Measurements from ENCODE around the gene DIAPH1.
A peak's percentile ranks its signal among the peaks of the same experiment; 100 is the strongest.

Gene DIAPH1

GRCh38 chr5:141618804-141619554 is at the start of gene DIAPH1:
Gene DIAPH1 (minus strand): TSS chr5:141619000. CDS start chr5:141618914, 86 bp downstream.
- peak; percentile 19 to 91 (median 80) for DNase-seq

DNA sequence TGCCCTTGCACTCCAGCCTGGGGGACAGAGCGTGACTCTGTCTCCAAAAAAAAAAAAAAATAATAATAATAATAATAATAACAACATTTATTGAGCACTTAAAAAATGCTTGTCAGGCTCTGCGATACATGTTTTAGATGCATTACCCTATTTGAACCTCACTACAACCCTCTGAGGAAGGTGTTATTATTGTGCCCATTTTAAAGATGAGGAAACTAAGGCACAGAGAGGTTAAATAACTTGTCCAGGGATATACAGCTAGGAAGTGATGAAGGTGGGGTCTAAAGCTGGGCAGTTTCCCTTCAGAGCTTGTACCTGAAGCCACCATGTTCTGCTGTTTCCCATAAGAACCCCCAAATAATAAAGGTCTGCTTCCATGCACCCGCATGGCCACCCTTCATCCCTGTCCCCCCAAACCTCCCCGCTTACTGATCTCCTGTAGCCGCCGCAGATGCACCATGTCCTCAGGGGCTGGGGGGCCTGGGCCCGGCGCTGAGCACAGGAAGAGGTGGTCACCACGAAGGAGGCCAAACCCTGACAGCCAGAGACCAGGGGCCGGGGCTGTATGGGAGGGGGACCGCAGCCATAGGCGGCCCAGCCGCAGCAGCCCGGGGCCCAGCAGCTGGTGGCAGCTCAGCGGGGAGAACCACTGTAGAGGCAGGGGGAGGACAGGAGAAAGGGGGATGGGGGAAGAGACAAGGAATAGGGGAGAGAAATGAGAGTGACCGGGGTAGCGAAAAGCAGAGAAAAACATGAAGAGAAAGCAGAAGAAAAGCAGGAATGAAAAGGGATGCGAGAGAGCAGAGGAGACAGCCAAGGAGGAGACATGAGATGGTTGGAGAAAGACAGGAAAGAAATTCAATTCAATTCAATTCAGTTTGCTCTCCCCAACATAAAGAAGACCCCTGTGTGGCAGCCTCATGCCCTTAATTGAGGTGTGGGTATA is 47.5 kb upstream of the DIAPH1 start:
- no peak for DNase-seq

- DNase-seq: peak in 46 of 51 donors; percentile 19 to 81 (median 53)
These were observed 46.1 kb upstream of the DIAPH1 start for GRCh38 chr5:141664733-141665461.

DNA sequence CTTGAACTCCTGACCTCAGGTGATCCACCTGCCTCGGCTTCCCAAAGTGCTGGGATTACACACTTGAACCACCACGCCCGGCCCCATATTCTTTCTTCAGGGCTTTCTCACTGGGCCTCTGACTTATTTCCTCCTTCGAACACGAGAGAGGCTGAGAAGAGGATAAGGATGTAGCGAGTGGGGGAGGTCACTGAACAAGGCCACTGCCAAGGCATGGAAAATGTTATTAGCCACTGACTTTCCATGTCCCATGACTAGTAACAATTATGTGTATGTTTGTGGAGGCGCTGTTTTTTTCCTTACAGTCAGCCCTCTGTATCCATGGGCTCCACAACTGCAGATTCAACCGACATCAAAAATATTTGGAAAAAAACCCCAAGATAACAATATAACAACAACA is 44.7 kb upstream of the DIAPH1 start:
- DNase-seq: no peak

DNA sequence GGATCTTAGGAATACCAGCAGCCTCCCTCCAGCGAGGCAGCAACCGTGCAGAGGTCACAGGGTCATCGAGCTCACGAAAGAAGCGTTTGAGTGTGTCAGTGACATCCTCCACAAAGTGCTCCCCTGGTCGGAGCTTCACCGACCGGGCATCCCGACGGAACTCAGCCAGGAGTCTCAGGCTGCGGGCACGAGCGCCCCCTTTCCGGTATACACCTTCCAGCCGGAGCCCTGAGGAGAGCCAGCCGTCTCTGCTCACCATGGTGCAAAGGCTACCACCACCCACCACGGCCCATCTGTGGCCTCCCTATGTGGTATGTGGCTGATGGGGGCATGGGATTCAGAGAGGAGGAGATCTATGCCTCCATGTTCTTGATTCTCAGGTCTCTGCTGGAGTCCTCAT is 43.2 kb upstream of the DIAPH1 start:
- no peak for DNase-seq

GRCh38 chr5:141657937-141658545 is 39.2 kb upstream of the DIAPH1 start:
- no peak for DNase-seq

GRCh38 chr5:141657404-141657803 is 38.6 kb upstream of the DIAPH1 start:
- no peak for DNase-seq

DNA sequence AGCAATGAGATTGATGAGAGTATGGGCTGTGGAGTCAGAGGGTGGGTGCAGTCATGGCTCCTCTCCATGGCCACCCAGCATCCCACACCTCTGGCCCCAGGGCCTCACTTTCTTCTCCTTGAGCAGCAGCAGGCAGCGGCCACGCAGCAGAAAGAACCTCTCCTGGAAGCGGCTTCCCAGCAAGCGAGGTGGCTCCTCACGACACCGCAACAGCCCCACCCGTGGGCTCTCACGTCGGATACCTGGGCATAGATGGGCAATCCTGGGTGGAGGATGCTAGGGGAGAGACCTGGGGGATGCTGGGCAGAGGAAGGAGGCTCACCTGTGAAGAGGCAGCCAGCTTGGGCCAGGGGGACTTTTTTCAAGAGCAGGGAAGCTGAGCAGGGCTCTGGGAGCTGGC is 37.6 kb upstream of the DIAPH1 start:
- DNase-seq: no peak

GRCh38 chr5:141655020-141655419 is 36.2 kb upstream of the DIAPH1 start:
- no peak for DNase-seq

GRCh38 chr5:141654298-141654697 is 35.5 kb upstream of the DIAPH1 start:
- DNase-seq: no peak

- no peak for DNase-seq
These were observed 32.9 kb upstream of the DIAPH1 start for GRCh38 chr5:141651728-141652105.

DNA sequence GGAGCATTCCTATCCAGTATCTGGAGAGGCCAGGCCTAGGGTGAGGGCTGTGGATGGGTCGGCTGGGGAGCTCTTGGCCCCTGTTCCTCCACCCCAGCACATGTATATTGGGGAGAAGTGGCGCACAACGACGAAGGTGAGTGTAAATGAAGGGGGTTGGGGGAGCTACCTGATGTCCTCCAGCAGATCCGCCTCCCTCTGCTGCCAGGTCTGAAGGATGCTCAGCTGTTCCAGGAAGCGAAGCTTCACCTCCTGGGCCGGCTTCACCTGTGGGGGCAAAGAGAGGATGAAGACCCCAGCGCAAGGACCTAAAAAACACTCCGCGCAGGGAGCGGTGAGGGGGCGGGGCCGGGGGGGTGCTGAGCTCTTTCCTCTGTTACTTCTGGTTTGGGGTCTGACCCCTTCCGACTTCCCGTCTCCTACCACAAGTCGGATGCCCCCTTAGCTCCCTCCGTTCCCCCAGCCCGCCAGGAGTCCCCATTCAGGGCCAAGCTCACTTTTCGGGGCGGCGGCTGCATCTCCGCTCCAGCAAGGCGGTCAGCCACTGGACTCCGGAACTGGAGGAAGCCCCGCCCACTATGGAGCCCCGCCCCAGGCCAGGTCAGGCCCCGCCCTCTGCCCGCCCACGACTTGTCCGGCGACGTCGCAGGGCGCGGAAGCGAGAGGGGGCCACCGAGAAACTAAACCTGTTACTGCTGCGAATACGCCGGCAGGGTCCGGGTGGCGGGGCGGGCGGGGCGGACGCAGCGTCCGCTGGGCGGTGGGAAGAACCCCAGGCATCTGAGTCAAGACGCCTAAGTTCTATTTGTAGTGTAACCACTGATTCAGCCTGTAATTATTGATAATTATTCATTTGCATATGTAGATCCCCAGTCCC is 32.3 kb upstream of the DIAPH1 start, which contains the start of gene FCHSD1:
FCHSD1 (minus strand) TSS at position 568 of the 877 bp plus-strand sequence; CDS start at position 518, 50 bp downstream.
- DNase-seq: peak in 50 of 51 donors; percentile 17 to 94 (median 76)

DNA sequence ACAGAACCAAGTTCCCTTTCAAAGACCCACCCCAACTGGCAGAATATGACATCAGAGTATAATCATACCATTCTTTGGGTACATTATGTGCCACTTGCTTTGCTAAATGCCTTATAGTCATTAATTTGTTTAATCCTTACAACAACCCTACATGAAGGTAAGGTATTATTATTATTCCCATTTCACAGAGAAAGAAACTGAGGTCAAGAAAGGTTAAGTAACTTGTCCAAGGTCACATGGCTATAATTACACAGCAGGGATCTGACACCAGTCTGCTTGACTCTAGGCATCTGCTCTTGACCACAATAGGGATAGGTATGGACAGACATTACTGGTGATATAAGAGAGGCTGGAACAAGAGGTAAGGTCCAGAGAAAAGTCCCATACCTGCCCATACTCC is 31.2 kb upstream of the DIAPH1 start:
- no peak for DNase-seq

DNA sequence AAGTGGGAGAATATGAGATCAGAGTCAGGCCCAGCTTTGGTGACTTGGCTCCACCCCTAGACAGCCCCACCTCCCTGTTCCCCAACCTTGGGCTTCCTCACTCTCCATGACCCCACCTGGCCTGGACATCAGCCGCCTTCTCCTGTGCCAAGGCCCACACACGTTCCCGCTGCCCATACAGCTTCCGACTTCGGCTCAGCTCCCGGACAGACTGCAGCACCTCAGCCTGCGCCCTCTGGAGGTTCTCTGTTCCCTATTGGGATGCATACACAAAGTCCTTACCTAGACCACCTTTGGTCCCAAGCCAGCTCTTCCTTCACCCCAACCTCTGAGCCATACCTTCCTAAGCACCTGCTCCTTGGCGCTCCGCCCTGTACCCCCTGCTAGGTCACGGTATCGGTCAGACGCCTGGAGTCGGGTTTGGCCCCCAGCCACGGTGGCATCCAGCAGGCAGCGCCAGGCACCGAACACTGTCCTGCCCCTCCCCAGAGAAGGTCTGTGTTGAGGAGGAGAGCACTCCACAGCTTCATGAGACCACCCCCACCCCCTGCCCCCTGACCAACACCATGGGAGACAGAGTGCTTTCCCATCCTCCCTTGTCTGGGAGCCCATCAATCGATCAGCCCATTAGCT is 30.4 kb upstream of the DIAPH1 start:
- DNase-seq: no peak

DNA sequence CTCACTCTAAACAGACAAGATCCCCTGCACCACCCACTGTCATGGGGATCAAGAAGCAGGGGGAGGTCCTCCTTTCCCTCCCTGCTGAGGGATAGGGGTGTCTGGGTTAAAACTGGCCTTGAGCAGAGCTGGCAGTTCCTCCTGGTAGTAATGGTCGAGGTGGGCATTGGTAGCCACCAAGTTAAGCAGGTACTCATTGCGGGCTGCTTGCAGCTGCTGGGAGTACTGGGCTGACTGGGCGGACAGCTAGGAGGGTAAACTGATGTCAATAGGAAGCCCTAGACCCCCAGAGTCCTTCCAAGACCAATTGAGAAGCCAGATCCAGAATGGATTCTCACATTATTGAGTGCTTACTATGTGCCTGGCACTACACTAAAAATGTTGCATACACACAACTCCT is 29.1 kb upstream of the DIAPH1 start:
- no peak for DNase-seq

GRCh38 chr5:141647242-141647641 is 28.4 kb upstream of the DIAPH1 start:
- DNase-seq: no peak

DNA sequence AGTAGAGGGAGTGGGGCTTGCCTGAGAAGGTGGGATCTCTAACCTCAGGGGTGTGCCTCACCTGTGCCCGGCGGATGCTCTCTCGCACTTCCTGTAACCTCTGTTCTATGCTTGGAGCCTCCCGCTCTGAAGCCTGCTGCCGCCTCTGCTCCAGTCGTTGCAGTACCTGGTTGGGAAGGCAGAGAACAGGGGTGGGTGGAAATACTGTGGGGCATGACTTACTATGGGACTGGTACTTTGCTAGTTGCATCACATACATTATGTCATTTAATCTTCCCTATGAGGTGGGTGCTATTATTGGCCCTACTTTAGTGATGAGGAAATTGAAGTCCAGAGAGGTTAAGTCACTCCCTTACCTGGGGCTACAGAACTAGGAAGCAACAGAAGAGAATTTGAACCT is 27.2 kb upstream of the DIAPH1 start:
- DNase-seq: no peak

GRCh38 chr5:141641634-141642267 is 23.0 kb upstream of the DIAPH1 start:
- DNase-seq: no peak

GRCh38 chr5:141640698-141641097 is 21.9 kb upstream of the DIAPH1 start:
- no peak for DNase-seq

All from hypothalamus (tissue), 51 donors.